DOHH2 (cell line): ENCODE results near the gene ADCK2.
A peak's percentile ranks its signal among the peaks of the same experiment; 100 is the strongest.

ENCODE experiments used
- CTCF ChIP-seq: fragments of 200-600 bp; sonication (generic); IDR thresholded peaks from one replicate; pipeline ENCODE4 v1.5.1; 2014; ENCODE audit warnings: antibody characterized with exemption, mild to moderate bottlenecking, low read depth, low read length; ENCODE audit not compliant: poor library complexity, severe bottlenecking
- EZH2phosphoT487 ChIP-seq: fragments of 200-600 bp; sonication (generic); IDR thresholded peaks from 2 replicates; pipeline ENCODE4 v1.6.1; 2017; ENCODE audit warnings: borderline replicate concordance, mild to moderate bottlenecking, antibody characterized with exemption, low read length, moderate library complexity, mixed read lengths

DNA sequence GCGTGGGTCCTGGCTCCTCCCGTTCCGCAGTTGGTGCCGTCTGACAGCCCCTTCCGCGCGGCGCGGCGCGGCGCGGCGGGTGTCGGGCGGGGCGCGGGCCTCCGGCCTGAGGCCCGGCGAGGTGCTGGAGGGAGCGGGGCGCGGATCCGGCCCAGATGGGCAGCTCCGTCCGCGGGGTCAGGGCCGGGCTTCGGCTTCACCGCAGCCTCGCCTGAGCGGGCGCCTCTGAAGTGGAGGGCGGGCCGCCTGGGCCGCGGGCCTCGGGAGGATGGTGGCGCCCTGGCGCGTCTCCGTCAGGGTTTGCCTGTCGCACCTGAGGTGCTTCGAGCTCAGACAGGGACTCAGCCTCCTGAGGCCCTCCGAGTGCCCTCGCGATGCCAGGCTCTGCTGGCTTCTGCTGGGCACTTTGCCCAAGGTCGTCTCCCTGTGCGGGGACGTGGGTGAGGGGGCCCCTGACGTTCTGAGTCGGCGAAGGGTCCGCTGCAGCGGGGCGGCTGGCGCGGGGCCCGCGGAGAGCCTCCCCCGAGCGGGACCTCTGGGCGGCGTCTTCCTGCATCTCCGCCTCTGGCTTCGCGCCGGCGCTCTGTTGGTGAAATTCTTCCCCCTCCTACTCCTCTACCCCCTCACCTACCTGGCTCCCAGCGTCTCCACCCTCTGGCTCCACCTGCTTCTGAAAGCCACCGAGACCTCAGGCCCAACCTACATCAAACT, 473 bp downstream of the ADCK2 start:
- TF ChIP-seq CTCF (peak; percentile 37), EZH2phosphoT487 (no peak)
